GM12878 (cell line): ENCODE measurements around the gene CAPN9. TPM values are rescaled to one million over a fixed set of nuclear protein-coding genes. Genes with fewer than 3 reads are reported as not detected.
"Not testable (repeated sequence)": the region's sequence is repeated elsewhere in the genome, so short reads cannot be mapped to it uniquely, and the experiment has no call there.

Experiments used
- ATAC-seq: fragments of 200-7000 bp; cut with Tn5 transposase; 3 replicates; pipeline ENCODE4 v1.9.1; 2020; ENCODE audit warnings: mild to moderate bottlenecking, moderate library complexity
- BruUV-seq: library from RNA; stranded (reverse); fragments of 400-500 nt; replicated peaks from 2 replicates; lab custom pipeline; 2021; lab: Mats Ljungman, UMichigan
- CTCF ChIA-PET: fragments of 300-600 bp; sonication (Branson Sonifier 250); formaldehyde crosslinking; extraction: SDS; loops from one replicate; lab custom pipeline; 2021; ENCODE audit warnings: inconsistent platforms; lab: Yijun Ruan, JAX
- POLR2A ChIA-PET: fragments of 350-600 bp; formaldehyde crosslinking; extraction: SDS; loops from one replicate; lab custom pipeline; 2021; ENCODE audit warnings: inconsistent platforms; lab: Charles Lee
- RAD21 ChIA-PET: fragments of 300-600 bp; sonication (Branson Sonifier 250); formaldehyde crosslinking; loops from one replicate; lab custom pipeline; 2023; ENCODE audit warnings: antibody characterized with exemption; ENCODE audit not compliant: unreplicated experiment; lab: Charles Lee
- SMC1A ChIA-PET: fragments of 300-600 bp; sonication (Branson Sonifier 250); formaldehyde crosslinking; loops from one replicate; lab custom pipeline; 2023; ENCODE audit not compliant: unreplicated experiment, uncharacterized antibody; lab: Charles Lee
- DNase-seq: peaks from one replicate; pipeline ENCODE4 v3.0.0-alpha.2; 2011; ENCODE audit warnings: low read depth, low spot score
- FAIRE-seq: peaks from 3 replicates; lab custom pipeline; 2011; peaks lifted over from hg19 to GRCh38; lab: Jason Lieb, UNC
- H2AFZ ChIP-seq: 2 replicates; pipeline ENCODE4 v1.6.0; 2011; ENCODE audit warnings: low read depth, low read length, control low read depth; ENCODE audit not compliant: control insufficient read depth
- H3K27ac ChIP-seq: 2 replicates; pipeline ENCODE4 v1.5.1; 2011; ENCODE audit warnings: control low read depth; ENCODE audit not compliant: control insufficient read depth, insufficient read depth
- H3K27me3 ChIP-seq, 2 experiments: replicated peaks in 1 of 2; 2 replicates each; pipeline versions ENCODE4 v1.6.0 to v1.6.1; 2011; ENCODE audit warnings: low read length in 1 of 2; ENCODE audit not compliant: control insufficient read depth in 2 of 2, insufficient read depth in 2 of 2
- H3K36me3 ChIP-seq, 2 experiments: 2 replicates each; pipeline ENCODE4 v1.5.1; 2011; ENCODE audit warnings: low read length in 1 of 2; ENCODE audit not compliant: control insufficient read depth in 2 of 2, insufficient read depth in 2 of 2
- H3K4me1 ChIP-seq: 2 replicates; pipeline ENCODE4 v1.6.1; 2011; ENCODE audit warnings: mild to moderate bottlenecking, low read length, moderate library complexity, mixed read lengths; ENCODE audit not compliant: control insufficient read depth, insufficient read depth
- H3K4me2 ChIP-seq: 2 replicates; pipeline ENCODE4 v1.6.0; 2011; ENCODE audit warnings: control low read depth; ENCODE audit not compliant: control insufficient read depth, insufficient read depth
- H3K4me3 ChIP-seq: fragments of 200-600 bp; sonication (generic); 2 replicates; pipeline ENCODE4 v1.5.1; 2016
- H3K79me2 ChIP-seq: 2 replicates; pipeline ENCODE4 v1.6.0; 2011; ENCODE audit warnings: low read length; ENCODE audit not compliant: control insufficient read depth, insufficient read depth
- H3K9ac ChIP-seq: 2 replicates; pipeline ENCODE4 v1.8.0; 2011; ENCODE audit warnings: low read length, control low read depth, mixed read lengths; ENCODE audit not compliant: control insufficient read depth, insufficient read depth
- H3K9me3 ChIP-seq: replicated peaks from 3 replicates; pipeline ENCODE4 v1.5.1; 2011; ENCODE audit warnings: mild to moderate bottlenecking, low read length; ENCODE audit not compliant: control insufficient read depth, insufficient read depth
- H4K20me1 ChIP-seq: 2 replicates; pipeline ENCODE4 v1.6.0; 2011; ENCODE audit not compliant: control insufficient read depth, insufficient read depth
- ATF7 ChIP-seq: fragments of 450-650 bp; IDR thresholded peaks from 2 replicates; pipeline ENCODE4 v1.6.1; 2016; ENCODE audit warnings: low read depth, mild to moderate bottlenecking
- ZNF24 ChIP-seq: fragments of 450-650 bp; IDR thresholded peaks from 2 replicates; pipeline ENCODE4 v1.6.1; 2017; ENCODE audit warnings: antibody characterized with exemption, mild to moderate bottlenecking
- WGBS: methylation state at CpG from one replicate; pipeline ENCODE4 v1.1.6; 2016; ENCODE audit warnings: low lambda C conversion rate; ENCODE audit not compliant: insufficient replicate concordance, insufficient coverage; ENCODE audit errors: missing lambda C conversion rate; 5-methylcytosine and 5-hydroxymethylcytosine counted together
- in situ Hi-C: fragments of 300-500 bp; cut with MboI; formaldehyde crosslinking; loops from 9 replicates; pipeline ENCODE4 v1.14.3; 2018; ENCODE audit warnings: mixed read lengths
- intact Hi-C: fragments of 100-400 bp; cut with micrococcal nuclease; formaldehyde crosslinking; loops from one replicate; pipeline ENCODE4 v1.14.2; 2022; ENCODE audit not compliant: unreplicated experiment
- polyA plus RNA-seq, 11 experiments: library from polyadenylated mRNA; depleted of rRNA in 4 of 11; unstranded in 6 of 11; stranded (reverse) in 5 of 11; fragments of >200 nt; fragmentation: Nextera tagmentation in 4 of 11; fragmentation: Illumina TruSeq in 1 of 11; extraction: Ambion mirVana in 4 of 11; extraction: Trizol in 1 of 11; gene quantifications; 1 replicate in 1 of 11; 2 replicates in 10 of 11; pipeline versions ENCODE4 v1.2.1 to v1.2.3, GENCODE V29; 2011 to 2016; ENCODE audit warnings: inconsistent platforms in 2 of 11, missing spikeins in 2 of 11, low read depth in 1 of 11
- total RNA-seq, 4 experiments: library from RNA; depleted of rRNA in 3 of 4; stranded (reverse); fragments of >200 nt in 3 of 4; fragmentation: Illumina TruSeq in 1 of 4; extraction: Trizol in 1 of 4; gene quantifications; 2 replicates each; pipeline versions ENCODE4 v1.2.1 to v1.2.3, GENCODE V29; 2013 to 2021
- TF ChIP-seq, protein P1 (sequence below): IDR thresholded peaks from 2 replicates; pipeline ENCODE4 v1.6.1; 2012; ENCODE audit warnings: low read length, inconsistent platforms

CAPN9 gene
- total and polyA plus RNA-seq, 10 of the 15 experiments (the other 5 are each of a cell fraction or from before 2014, with no cell fraction given), result not detected

DNA sequence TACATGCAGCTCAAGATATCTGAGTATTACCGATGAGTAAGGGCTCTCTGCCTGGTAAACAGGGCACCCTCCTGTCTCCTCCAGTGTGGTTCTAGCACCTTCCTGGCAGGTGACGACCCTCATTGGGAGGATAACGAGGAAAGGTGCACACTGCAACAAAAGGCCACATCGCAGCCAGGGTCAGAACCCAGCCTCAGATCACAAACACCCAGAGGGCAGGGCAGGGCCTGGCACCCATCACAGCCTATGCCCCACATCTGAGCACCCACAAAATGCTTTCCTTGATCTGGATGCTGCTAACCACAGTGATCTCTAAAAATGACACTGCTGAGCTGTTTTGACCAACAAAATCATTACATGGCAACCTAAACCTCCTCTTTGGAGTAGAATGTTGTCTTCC, 97.4 kb downstream of the CAPN9 start:
- CTCF ChIA-PET, result no interaction called here
- H3K9ac ChIP-seq, result no peak overlapping the region
- ATAC-seq (no peak), FAIRE-seq (no peak), DNase-seq (no peak)
- no peaks in the 10 kb centered on the region for H4K20me1 ChIP-seq
- SMC1A ChIA-PET, result no interaction called here
- no peak overlapping the region for H3K4me2 ChIP-seq
- RAD21 ChIA-PET, result no interaction called here
- no peak overlapping the region for H2AFZ ChIP-seq
- no peaks in the 10 kb centered on the region for H3K9me3 ChIP-seq
- no peak overlapping the region for H3K4me3 ChIP-seq
- in situ Hi-C loops, result no loop called here
- H3K36me3 ChIP-seq, result no peaks in the 10 kb centered on the region
- no peaks in the 10 kb centered on the region for H3K79me2 ChIP-seq
- H3K4me1 ChIP-seq, result no peaks in the 10 kb centered on the region
- intact Hi-C loops, result no loop called here
- WGBS, result 56% methylated on average over 4 of the region's 4 CpGs
- TF ChIP-seq ATF7, result no peak
- TF ChIP-seq ZNF24, result no peak
- TF ChIP-seq, protein P1, sequence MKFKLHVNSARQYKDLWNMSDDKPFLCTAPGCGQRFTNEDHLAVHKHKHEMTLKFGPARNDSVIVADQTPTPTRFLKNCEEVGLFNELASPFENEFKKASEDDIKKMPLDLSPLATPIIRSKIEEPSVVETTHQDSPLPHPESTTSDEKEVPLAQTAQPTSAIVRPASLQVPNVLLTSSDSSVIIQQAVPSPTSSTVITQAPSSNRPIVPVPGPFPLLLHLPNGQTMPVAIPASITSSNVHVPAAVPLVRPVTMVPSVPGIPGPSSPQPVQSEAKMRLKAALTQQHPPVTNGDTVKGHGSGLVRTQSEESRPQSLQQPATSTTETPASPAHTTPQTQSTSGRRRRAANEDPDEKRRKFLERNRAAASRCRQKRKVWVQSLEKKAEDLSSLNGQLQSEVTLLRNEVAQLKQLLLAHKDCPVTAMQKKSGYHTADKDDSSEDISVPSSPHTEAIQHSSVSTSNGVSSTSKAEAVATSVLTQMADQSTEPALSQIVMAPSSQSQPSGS, result no peak
- POLR2A ChIA-PET, result no interaction called here
- no TSS peak for BruUV-seq
- H3K27me3 ChIP-seq, result no peaks in the 10 kb centered on the region
- no peak overlapping the region for H3K27ac ChIP-seq

DNA sequence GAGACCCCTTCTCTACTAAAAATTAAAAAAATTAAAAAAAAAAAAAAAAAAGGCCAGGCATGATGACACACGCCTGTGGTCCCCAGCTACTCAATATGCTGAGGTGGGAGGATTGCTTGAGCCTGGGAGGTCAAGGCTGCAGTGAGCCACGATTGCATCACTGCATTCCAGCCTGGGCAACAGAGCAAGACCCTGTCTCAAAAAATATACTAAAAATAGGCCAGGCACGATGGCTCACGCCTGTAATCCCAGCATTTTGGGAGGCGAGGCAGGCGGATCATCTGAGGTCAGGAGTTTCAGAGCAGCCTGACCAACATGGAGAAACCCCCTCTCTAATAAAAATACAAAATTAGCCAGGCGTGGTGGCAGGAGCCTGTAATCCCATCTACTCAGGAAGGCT, 98.0 kb downstream of the CAPN9 start:
- intact Hi-C loops, POLR2A ChIA-PET, H3K27ac ChIP-seq, BruUV-seq, H3K27me3 ChIP-seq, H3K79me2 ChIP-seq, in situ Hi-C loops, H3K9ac ChIP-seq, H2AFZ ChIP-seq, CTCF ChIA-PET, H4K20me1 ChIP-seq, FAIRE-seq, SMC1A ChIA-PET, ATAC-seq, H3K4me2 ChIP-seq, H3K4me1 ChIP-seq, H3K9me3 ChIP-seq, DNase-seq, RAD21 ChIA-PET, H3K36me3 ChIP-seq, H3K4me3 ChIP-seq: not testable (repeated sequence)
- WGBS, result 41% methylated on average over 7 of the region's 7 CpGs
